Endodermal cell (in vitro differentiated cells): ENCODE results near the gene PLEKHJ1. TPM values are rescaled to one million over a fixed set of nuclear protein-coding genes. Genes with fewer than 3 reads are reported as not detected.

Experiments
- DNase-seq: peaks from one replicate; pipeline ENCODE4 v3.0.0-alpha.2; 2017
- H3K27ac ChIP-seq: 2 replicates; pipeline ENCODE4 v1.5.1; 2013; ENCODE audit warnings: mild to moderate bottlenecking, low read depth, low read length, moderate library complexity
- H3K27me3 ChIP-seq: 2 replicates; pipeline ENCODE4 v1.6.1; 2013; ENCODE audit warnings: mild to moderate bottlenecking, low read length, moderate library complexity; ENCODE audit not compliant: insufficient read depth, control insufficient read depth, poor library complexity, severe bottlenecking
- H3K36me3 ChIP-seq: 2 replicates; pipeline ENCODE4 v1.7.0; 2013; ENCODE audit warnings: mild to moderate bottlenecking, low read length, moderate library complexity; ENCODE audit not compliant: control insufficient read depth, insufficient read depth
- H3K4me1 ChIP-seq: one replicate; pipeline ENCODE4 v1.7.0; 2013; ENCODE audit warnings: low read length; ENCODE audit not compliant: control insufficient read depth, insufficient read depth
- H3K4me3 ChIP-seq: 2 replicates; pipeline ENCODE4 v1.5.1; 2013; ENCODE audit warnings: mild to moderate bottlenecking, low read length, moderate library complexity
- H3K9ac ChIP-seq: 2 replicates; pipeline ENCODE4 v1.6.1; 2013; ENCODE audit warnings: mild to moderate bottlenecking, low read length, moderate library complexity; ENCODE audit not compliant: poor library complexity, severe bottlenecking; ENCODE audit errors: extremely low read depth
- H3K9me3 ChIP-seq: 2 replicates; pipeline ENCODE4 v1.6.1; 2013; ENCODE audit warnings: mild to moderate bottlenecking, low read length, moderate library complexity; ENCODE audit not compliant: control insufficient read depth
- H3K27ac Mint-ChIP-seq: 2 replicates; pipeline ENCODE4 v1.8.0; 2020; ENCODE audit warnings: mixed read lengths
- H3K27me3 Mint-ChIP-seq: 2 replicates; pipeline ENCODE4 v1.8.0; 2021; ENCODE audit warnings: mild to moderate bottlenecking, mixed read lengths; ENCODE audit not compliant: insufficient read depth
- H3K36me3 Mint-ChIP-seq: 2 replicates; pipeline ENCODE4 v1.8.0; 2020; ENCODE audit warnings: low read depth, mixed read lengths
- H3K4me1 Mint-ChIP-seq: 2 replicates; pipeline ENCODE4 v1.8.0; 2020; ENCODE audit warnings: mixed read lengths
- H3K4me3 Mint-ChIP-seq: 2 replicates; pipeline ENCODE4 v1.8.0; 2020; ENCODE audit warnings: mild to moderate bottlenecking, moderate library complexity, mixed read lengths
- H3K9me3 Mint-ChIP-seq: 2 replicates; pipeline ENCODE4 v1.8.0; 2020; ENCODE audit warnings: mild to moderate bottlenecking, mixed read lengths
- CTCF ChIP-seq: fragments of 200-600 bp; sonication (generic); conservative IDR thresholded peaks from 2 replicates; pipeline ENCODE4 v1.5.0; 2021; ENCODE audit warnings: antibody characterized with exemption, mild to moderate bottlenecking
- WGBS, 2 experiments: methylation state at CpG; one replicate each; pipeline versions ENCODE4 v1.1.5 to v1.1.7; 2013; ENCODE audit warnings: missing lambda C conversion rate in 2 of 2, mixed read lengths in 1 of 2; ENCODE audit not compliant: insufficient coverage in 1 of 2, insufficient read length in 1 of 2; 5-methylcytosine and 5-hydroxymethylcytosine counted together
- total RNA-seq, 2 donors: library from RNA; stranded (reverse); fragmentation: NEBNext Ultra II Directional in 1 of 2; extraction: Animal tissue kit (Norgen Biotek cat#: 25700) in 1 of 2; gene quantifications; 2 replicates in 1 of 2; 3 replicates in 1 of 2; pipeline ENCODE4 v1.2.1, GENCODE V29; 2021

Gene PLEKHJ1
- total RNA-seq, 2 donors from 2014 or later = 146 to 192 TPM

GRCh38 chr19:2194513-2195078 is 41.5 kb downstream of the PLEKHJ1 start:
- Histone ChIP-seq H3K9ac (no peak overlapping the region), H3K27me3 (no peaks in the 10 kb centered on the region), H3K36me3 (peaks cover 4% of the 10 kb centered on the region), H3K9me3 (no peaks in the 10 kb centered on the region), H3K4me3 (no peak overlapping the region), H3K27ac (no peak overlapping the region), H3K4me1 (no peaks in the 10 kb centered on the region)
- H3K9me3 Mint-ChIP-seq = no peaks in the 10 kb centered on the region
- no peaks in the 10 kb centered on the region for H3K27me3 Mint-ChIP-seq
- WGBS, 2 experiments = 94 to 95% methylated on average over 17 to 24 of the region's 25 CpGs
- H3K36me3 Mint-ChIP-seq = peaks cover 37% of the 10 kb centered on the region
- DNase-seq = no peak
- no peak overlapping the region for H3K27ac Mint-ChIP-seq
- no peaks in the 10 kb centered on the region for H3K4me1 Mint-ChIP-seq
- TF ChIP-seq CTCF = no peak
- H3K4me3 Mint-ChIP-seq = no peak overlapping the region

GRCh38 chr19:2193807-2194206 is 42.3 kb downstream of the PLEKHJ1 start:
- no peak for TF ChIP-seq CTCF
- 93 to 96% methylated on average over 15 to 18 of the region's 18 CpGs for whole genome bisulfite sequencing, 2 experiments
- peak overlapping the region; percentile 23 for H3K27ac Mint-ChIP-seq

GRCh38 chr19:2192862-2193261 is 43.3 kb downstream of the PLEKHJ1 start:
- no peaks in the 10 kb centered on the region for H3K27me3 Mint-ChIP-seq
- Histone ChIP-seq H3K9ac (no peak overlapping the region), H3K36me3 (peaks cover 8% of the 10 kb centered on the region), H3K27me3 (no peaks in the 10 kb centered on the region), H3K9me3 (no peaks in the 10 kb centered on the region), H3K27ac (no peak overlapping the region), H3K4me1 (no peaks in the 10 kb centered on the region), H3K4me3 (no peak overlapping the region)
- DNase-seq = no peak
- H3K4me3 Mint-ChIP-seq = no peak overlapping the region
- WGBS, 2 experiments = 94 to 100% methylated on average over 6 to 17 of the region's 17 CpGs
- no peaks in the 10 kb centered on the region for H3K9me3 Mint-ChIP-seq
- peaks cover 41% of the 10 kb centered on the region for H3K36me3 Mint-ChIP-seq
- no peaks in the 10 kb centered on the region for H3K4me1 Mint-ChIP-seq
- TF ChIP-seq CTCF = no peak
- peak overlapping the region; percentile 23 for H3K27ac Mint-ChIP-seq

More at GRCh38 chr19:2193807-2194206, 42.3 kb downstream of the PLEKHJ1 start:
- Mint-ChIP-seq H3K4me1 (no peaks in the 10 kb centered on the region), H3K36me3 (peaks cover 37% of the 10 kb centered on the region), H3K27me3 (no peaks in the 10 kb centered on the region), H3K9me3 (no peaks in the 10 kb centered on the region), H3K4me3 (no peak overlapping the region)
- H3K4me3 ChIP-seq = no peak overlapping the region
- no peak for DNase-seq
- H3K27ac ChIP-seq = no peak overlapping the region
- no peaks in the 10 kb centered on the region for H3K4me1 ChIP-seq
- no peaks in the 10 kb centered on the region for H3K27me3 ChIP-seq
- peaks cover 5% of the 10 kb centered on the region for H3K36me3 ChIP-seq
- no peaks in the 10 kb centered on the region for H3K9me3 ChIP-seq
- H3K9ac ChIP-seq = no peak overlapping the region
